G401 (cell line): ENCODE data around the gene ICE1. TPM values are rescaled to one million over a fixed set of nuclear protein-coding genes. Genes with fewer than 3 reads are reported as not detected.
A peak's percentile ranks its signal among the peaks of the same experiment; 100 is the strongest.
"Not testable (repeated sequence)": the region's sequence is repeated elsewhere in the genome, so short reads cannot be mapped to it uniquely, and the experiment has no call there.

ENCODE experiments used
- DNase-seq: peaks from one replicate; pipeline ENCODE4 v3.0.0-alpha.2; 2015; ENCODE audit warnings: low spot score
- in situ Hi-C: cut with HindIII; loops from 2 replicates; pipeline ENCODE4 v1.10.0; 2016; ENCODE audit warnings: low sequenced_read_pairs, mixed read lengths
- total RNA-seq: library from RNA; depleted of rRNA; stranded (reverse); fragments of >200 nt; shearing (Covaris generic); gene quantifications from 2 replicates; pipeline ENCODE4 v1.2.3, GENCODE V29; 2014

ICE1 gene
- total RNA-seq, 1 experiment from 2014 or later, result 24.3 TPM

DNA sequence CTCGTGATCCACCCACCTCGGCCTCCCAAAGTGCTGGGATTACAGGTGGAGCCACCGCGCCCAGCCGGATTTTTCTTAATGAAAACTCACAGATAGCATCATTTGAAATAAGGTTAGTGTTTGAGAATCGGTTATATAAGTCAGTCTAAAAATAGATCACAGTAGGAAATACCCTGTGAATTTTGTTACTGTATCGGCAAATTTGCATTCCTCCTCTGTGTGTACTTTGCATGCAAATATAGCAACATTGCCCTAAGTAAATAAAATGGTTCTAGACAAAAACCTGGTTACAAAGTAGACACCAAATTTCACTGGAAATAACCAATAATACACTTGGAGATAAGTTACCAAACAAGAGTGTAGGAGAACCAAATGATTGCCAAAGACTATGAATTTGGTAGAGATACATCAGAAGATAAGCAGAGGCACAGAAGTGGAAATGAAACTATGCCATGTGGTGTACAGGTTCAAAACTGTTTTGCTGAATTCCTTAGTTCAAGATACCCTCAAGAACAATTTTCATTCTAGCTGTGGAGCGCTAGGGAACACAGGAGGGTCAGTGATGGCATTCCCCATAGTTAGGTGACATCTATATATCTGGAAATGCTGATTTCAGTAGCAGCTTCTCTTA lies 58.1 kb downstream of the ICE1 start:
- in situ Hi-C loops, result no loop called here
- DNase-seq, result no peak

- no peak for DNase-seq
- in situ Hi-C loops, result no loop called here
Measured at GRCh38 chr5:5481206-5481605, 58.7 kb downstream of the ICE1 start.

- in situ Hi-C loops, result no loop called here
- no peak for DNase-seq
Measured at GRCh38 chr5:5481633-5482032, 59.2 kb downstream of the ICE1 start.

DNA sequence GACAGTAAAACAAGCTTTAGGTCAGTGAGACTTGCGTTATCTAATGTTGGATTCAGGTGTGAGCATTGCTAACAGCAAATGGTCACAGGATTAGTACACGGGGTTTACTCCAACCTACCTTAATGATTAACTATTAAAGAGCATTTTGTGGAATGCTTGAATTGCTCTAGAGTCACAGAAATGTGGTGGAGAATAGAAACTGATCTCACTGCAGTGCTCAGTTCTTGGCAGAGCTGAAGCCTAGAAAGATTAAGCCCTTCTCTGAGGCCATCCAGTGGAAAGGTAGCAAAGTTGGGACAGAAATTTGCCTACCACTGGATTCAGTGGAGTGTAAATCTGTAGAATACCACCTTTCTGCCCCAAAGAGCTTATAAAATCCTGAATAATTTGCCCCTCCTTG lies 60.9 kb downstream of the ICE1 start:
- in situ Hi-C loops, result no loop called here
- DNase-seq, result no peak

GRCh38 chr5:5483880-5484598 lies 61.6 kb downstream of the ICE1 start:
- in situ Hi-C loops, result no loop called here
- DNase-seq, result no peak

GRCh38 chr5:5486122-5486521 lies 63.6 kb downstream of the ICE1 start:
- no peak for DNase-seq
- in situ Hi-C loops, result no loop called here

DNA sequence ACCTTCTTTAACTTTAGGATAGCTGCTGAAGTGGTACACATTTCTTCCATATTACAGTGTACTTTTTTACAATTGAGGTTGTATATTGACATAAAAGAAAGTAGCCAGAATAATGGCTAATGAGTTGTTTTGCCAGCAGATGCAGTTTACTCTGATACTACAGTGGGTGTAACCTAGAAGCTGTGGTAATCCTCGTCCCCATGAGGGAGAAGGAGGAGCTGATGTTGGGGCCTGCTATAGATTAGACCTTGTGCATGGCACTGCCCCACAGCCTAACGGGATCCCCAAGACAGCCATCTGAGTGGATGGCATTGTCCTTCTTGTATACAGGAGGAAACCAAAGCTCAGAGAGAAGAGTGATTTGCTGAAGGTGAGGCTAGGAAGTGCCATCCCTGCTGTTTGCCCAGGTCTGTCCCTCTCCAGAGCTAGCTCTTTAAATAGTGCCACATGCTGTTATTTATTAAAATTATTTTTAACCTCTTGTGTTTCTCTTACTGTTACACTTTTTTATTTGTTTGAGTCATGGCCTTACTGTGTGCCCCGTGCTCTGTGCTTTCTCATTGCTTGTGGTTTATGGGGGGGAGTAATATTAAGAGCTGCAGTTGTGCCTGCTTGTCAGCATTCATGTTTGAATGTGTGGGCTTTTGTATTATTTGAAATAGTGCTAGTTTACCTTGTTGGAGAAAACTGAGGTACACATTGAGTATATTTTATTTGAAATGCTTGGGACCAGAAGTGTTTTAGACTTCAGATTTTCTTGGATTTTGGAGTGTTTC lies 65.3 kb downstream of the ICE1 start:
- DNase-seq, result no peak
- in situ Hi-C loops, result no loop called here

- in situ Hi-C loops, result no loop called here
Measured at GRCh38 chr5:5490774-5491347, 68.4 kb downstream of the ICE1 start.

DNA sequence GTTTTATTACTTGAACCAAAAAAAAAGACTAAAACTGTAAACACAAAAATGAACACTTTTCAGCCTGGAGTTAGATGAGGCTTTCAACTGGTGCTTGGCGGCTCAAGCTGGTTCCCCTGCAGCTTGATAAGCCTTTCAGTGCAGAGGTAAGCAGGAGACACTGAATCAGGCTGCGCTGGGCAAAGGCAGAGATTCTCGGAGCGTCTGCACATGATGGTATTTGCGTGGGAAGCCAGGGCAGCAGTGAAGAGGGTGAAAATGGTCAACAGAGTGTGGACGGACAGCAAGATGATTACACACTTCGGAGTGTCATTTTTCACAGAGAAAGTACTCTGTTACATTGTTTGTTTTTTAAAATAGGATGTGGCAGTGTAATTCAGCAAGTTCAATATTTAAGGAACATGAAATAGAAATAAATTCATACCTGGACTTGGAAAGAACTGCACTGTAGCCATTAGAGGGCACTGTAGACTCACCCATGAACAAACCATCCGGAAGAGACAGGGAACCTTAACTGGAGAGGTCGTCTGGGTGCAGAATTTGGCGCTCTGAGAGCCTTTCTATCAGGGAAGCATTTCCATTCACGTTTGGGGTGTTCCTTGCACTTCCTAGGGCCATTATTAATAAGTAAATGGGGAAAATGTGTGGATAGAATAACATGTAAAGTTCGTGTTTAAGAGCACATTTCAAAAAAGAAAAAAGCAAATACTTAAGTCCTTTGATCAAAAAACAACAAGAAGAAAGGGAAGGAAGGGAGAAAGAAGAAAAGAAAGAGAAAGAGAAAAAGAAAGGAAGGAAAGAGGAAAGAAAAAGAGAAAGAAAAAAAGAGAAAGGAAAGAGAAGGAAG lies 69.8 kb downstream of the ICE1 start:
- in situ Hi-C loops, result no loop called here
- peak; percentile 83 for DNase-seq

More at GRCh38 chr5:5490774-5491347, 68.4 kb downstream of the ICE1 start:
- peak; percentile 29 for DNase-seq

DNA sequence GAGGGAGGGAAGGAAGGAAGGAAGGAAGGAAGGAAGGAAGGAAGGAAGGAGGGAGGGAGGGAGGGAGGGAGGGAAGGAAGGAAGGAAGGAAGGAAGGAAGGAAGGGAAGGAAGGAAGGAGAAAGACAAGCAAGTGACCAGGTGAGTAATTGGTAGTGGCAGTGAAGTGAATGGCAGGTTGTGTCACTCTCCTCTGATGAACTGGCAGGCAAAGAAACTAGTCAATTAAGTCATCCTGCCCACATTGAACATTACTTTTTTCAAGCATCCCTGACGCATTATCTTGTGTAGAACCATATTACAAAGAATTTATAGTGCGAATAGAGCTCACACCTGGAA lies 70.4 kb downstream of the ICE1 start:
- DNase-seq, in situ Hi-C loops: not testable (repeated sequence)

- in situ Hi-C loops, result no loop called here
- peak; percentile 90 for DNase-seq
Measured at GRCh38 chr5:5494489-5495402, 72.3 kb downstream of the ICE1 start.

GRCh38 chr5:5497152-5497788 lies 74.8 kb downstream of the ICE1 start:
- peak; percentile 91 for DNase-seq
- in situ Hi-C loops, result no loop called here

GRCh38 chr5:5499442-5499841 lies 77.0 kb downstream of the ICE1 start:
- DNase-seq, result no peak
- in situ Hi-C loops, result no loop called here

DNA sequence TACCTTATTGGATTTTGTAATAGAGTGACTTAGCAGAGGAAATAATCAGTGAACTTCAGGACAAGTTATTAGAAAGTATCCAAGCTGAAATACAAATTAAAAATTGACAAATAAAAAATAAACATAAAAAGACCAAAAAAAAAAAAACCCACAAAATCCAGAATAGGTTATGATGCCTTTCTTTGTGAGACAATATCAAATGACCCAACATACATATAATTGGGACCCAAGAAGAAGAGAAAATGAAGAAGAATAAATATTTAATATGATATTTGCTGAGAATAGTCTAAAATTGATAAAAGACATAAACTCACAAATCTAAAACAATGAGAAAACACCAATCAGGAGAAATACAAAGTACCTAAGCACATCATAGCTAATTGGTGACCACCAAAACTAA lies 81.8 kb downstream of the ICE1 start:
- in situ Hi-C loops, result no loop called here
- no peak for DNase-seq

GRCh38 chr5:5505815-5506214 lies 83.3 kb downstream of the ICE1 start:
- in situ Hi-C loops, result no loop called here
- no peak for DNase-seq

GRCh38 chr5:5508391-5508790 lies 85.9 kb downstream of the ICE1 start:
- peak; percentile 16 for DNase-seq
- in situ Hi-C loops, result no loop called here

DNA sequence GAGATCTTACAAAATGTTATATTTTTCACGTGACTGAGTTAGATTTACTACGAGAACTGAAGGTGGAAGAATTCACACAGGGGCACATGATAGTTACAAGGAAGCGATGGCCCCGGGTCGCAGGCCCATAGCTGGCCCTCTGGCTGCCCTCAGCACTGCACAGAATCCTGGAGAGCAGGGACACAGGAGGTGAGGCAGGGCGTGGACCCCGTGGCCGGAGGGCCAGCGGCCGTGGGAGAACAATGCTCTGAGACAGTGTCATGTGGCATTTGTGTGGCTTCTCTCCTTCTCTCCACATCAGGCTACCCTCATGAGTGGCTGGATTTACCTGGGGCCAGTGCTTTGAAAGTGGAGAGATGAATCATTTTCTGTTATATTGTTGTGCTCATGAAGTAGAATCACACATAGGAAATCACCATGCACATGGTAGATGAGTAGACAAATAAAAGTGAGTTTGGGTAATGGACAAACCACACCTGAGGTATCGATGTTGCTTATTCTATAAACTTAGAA lies 89.5 kb downstream of the ICE1 start:
- in situ Hi-C loops, result no loop called here
- DNase-seq, result no peak

DNA sequence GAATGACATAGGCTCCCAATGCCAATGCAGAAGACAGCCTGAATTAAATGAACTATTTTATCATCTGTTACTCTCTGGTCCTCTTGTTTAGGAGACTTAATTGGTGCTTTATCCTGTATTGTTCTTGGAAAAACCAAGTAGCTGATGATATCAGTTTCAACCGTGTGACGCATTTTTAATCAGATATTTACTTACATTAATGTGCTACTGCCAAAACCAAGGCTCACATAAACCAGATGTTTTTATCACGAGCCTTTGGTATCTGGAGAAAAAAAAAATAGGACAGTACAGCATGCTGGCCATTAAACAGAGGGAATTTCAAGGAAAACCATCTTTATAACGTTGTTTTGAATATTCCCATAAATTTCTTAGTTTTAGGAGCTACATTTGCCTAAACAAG lies 90.1 kb downstream of the ICE1 start:
- in situ Hi-C loops, result no loop called here
- DNase-seq, result no peak
